Skin of body (tissue), 2 donors: ENCODE measurements around the gene LUZP2. TPM values are rescaled to one million over a fixed set of nuclear protein-coding genes. Genes with fewer than 3 reads are reported as not detected.

Experiments used
- DNase-seq: peaks from one replicate; lab custom pipeline; 2025; lab: John Stamatoyannopoulos, UW
- total RNA-seq: library from RNA; depleted of rRNA; stranded (reverse); fragments of >200 nt; gene quantifications from one replicate; pipeline ENCODE4 v1.2.3, GENCODE V29; 2014

LUZP2 gene
- total RNA-seq, 1 donor from 2014 or later = 4.6 TPM

DNA sequence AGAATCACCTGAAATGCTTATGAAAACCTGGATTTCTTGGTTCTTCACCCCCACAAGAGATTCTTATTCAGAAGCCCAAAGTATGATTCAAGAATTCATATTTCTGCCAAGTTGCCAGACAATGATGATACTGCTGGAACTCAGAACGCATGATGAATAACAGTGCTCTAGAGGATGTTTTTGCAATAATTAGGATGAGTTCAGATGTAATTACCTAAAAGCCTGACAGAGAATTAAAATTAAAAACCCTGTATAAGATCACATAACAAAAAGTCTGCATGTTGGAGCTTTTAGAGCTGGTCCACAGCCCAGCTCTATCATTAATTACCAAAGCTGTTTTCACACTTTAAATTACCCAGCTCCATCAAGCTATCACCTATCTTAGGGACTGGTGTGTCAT lies 211.8 kb downstream of the LUZP2 start:
- DNase-seq = no peak

DNA sequence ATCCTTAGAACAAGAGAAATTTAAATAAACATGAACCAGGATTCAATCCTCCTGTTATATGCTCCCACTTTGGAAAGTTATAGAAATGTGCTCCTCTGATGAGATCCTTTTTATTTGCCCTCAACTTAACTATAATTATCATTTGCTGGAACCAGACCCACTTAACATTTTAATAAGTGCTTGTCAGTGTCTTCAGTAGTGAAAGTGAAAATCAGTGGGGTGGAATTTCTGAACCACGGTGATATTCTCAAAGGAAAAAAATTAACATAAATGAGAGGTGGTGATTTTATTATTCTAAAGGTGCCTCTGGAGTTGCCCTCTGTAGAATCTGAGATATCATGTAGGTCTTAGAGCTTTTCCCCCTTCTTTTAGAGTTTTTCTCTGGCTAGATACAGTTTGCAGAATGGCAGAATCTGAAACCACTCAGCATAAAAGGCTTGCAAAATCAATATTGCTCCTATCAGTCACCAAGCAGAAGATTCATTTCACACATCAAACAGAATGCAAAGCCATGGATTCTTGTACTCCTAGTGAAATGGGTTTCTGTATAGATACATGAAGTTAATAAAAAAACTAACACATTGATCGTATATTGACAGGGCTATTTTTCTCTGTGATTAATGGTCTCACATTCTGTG lies 213.2 kb downstream of the LUZP2 start:
- DNase-seq = no peak

DNA sequence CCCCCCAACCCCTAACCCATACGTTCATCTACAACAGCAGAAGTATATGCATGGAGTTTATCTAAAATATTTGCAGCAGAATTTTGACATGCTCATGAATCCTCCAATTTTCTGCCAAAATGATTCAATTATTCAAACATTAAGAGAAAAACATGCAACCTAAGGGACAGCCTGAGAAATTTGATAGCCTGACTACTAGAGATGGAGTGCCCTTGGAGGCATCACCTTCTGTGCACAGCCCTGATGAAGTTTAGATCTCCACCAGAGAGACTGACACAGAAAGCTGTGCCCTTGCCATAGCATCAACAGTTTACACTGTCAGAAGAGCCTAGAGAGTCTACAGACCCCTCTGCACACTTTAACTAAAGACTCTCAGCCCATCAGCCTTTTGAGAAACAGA lies 217.7 kb downstream of the LUZP2 start:
- DNase-seq = no peak

DNA sequence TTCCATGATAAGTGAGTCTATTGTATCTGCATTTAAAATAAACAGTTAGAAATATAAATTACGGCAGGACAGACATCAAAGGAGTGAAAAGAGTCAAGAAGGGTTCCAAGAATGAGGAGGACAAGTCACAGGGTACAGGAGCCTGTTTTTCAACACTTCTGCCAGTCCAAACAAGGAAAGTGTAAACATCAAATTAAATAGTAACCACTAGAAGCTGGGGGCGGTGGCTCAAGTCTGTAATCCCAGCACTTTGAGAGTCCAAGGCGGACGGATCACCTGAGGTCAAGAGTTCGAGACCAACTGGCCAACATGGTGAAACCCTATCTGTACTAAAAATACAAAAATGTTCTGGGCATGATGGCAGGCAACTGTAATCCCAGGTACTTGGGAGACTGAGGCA lies 219.6 kb downstream of the LUZP2 start:
- no peak for DNase-seq

DNA sequence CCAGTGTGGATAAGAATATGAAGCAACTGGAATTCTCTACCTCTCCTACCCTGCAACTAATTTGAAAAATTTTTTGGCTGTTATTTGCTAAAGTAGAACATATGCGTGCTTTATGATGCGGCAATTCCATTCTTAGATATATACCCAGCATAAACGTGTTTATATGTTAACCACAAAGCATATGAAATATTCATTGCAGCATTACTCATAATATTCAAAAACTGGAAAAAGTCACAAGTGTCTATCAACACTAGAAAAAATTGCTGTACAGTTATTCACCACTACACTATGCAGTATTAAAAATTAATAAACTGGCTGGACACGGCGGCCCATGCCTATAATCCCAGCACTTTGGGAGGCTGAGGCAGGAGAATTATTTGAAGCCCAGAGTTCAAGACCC lies 226.4 kb downstream of the LUZP2 start:
- no peak for DNase-seq

DNA sequence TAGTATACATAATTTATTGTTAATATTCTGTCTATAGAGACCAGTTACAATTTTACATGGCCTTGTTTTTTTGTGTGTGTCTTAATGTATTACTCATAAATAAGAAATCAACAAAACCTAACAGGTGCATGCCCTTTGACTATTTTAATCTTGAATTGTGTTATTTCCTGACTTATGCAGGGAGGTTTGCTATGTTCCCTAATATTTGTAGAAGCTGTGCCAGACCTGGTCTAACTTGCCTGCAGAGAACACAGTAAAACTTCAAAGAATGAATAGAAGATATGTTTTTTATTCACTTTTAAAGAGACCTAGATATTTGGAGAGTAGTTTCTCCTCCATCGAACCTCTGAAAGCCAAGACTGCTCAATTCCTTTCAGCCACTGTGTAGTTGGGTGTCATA lies 234.7 kb downstream of the LUZP2 start:
- DNase-seq = no peak

DNA sequence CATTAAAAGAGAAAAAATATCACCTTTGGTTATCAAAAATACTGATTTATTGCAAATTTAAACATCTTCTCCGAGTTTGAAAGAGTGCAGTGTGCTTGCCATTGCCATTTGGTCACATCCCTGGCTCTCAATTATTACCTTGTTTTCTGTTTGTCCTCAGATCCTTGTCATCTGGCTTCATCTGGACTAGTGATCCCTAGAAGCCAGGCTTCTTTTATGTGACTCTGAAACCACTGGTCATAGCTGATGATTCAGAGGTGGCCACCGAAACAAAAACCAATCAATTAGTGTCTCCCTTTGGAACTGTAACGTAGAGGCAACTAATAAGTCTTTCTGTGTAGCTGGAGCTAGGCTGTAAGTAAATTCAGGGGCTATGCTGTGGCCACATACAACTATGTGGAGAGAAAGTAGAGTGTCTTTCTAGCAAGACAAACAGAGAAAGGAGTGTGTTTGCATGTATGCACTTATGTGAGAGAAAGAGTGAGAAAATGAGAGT lies 237.9 kb downstream of the LUZP2 start:
- DNase-seq = no peak

DNA sequence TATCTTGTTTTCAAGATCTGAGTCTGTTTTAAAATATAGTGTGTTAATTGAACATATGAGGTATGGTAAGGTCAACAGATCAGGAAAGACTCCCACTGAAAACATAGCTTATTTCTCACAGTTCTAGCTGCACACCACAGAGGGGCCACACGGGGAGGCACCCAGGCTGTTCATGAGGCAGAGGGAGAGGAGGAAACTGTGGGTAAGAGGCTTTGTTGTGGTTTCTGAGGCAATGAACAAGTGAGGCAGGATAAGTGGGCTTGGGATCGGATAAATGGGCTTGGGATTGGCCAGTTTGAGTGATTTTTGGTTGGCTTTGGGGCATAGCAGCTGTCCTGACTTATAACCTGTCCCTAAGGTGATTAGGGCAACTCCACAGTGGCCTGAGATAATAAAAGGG lies 242.1 kb downstream of the LUZP2 start:
- no peak for DNase-seq

DNA sequence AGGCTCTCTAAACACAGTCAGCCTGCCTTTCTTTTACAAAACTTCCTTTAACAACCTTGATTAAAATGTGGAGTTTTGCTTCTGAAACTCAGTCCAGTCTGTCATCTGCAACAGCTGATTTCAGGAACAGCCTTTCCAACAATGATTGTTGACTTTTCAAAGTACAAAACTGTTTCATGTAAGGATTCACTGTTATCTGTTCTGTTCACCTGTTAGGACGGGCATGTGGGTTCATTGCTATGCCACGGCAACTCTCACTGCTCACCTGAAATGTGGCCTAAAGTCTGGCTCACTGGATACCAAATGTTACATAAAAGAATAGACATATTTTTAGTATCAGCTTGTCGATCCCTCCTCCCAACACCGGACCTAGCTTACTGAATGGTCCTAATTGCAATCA lies 242.8 kb downstream of the LUZP2 start:
- no peak for DNase-seq

DNA sequence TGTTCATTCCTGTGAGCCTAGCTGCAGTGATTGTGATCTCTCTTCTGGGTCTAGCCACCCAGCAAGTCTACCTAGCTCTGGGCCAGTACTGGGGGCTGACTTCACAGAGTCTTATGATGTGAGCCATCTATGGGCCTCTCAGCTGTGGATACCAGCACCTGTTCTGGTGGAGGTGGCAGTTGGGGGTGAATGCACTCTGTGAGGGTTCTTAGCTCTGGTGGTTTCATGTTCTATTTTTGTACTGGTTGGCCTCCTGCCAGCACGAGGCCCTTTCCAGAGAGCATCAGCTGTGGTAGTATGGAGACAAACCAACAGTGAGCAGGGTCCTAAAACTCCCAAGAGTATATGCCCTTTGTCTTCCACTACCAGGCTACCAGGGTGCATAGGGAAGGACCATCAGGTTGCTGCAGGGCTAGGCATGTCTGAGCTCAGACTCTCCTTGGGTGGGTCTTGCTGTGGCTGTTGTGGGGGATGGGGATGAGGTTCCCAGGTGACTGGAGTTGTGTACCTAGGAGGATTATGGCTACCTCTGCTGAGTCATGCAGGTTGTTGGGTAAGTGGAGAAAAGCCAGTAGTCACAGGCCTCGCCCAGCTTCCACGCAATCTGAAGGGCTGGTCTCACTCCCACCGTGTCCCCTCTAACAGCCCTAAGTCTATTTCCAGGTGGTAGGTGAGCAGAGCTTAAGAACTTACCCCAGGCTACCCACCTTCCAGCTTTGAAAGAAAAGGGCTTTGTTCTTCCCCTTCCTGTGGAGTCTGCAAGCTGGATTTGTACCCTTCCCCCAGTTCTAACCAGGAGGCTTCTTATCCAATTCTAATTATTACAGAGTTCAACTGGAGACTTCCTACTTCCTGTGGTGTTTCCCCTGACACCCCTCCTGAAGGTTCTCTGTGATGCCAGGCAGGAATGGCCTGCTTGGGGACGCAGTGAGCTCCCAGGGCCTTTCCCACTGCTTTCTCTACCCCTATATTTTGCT lies 250.7 kb downstream of the LUZP2 start:
- DNase-seq = no peak

DNA sequence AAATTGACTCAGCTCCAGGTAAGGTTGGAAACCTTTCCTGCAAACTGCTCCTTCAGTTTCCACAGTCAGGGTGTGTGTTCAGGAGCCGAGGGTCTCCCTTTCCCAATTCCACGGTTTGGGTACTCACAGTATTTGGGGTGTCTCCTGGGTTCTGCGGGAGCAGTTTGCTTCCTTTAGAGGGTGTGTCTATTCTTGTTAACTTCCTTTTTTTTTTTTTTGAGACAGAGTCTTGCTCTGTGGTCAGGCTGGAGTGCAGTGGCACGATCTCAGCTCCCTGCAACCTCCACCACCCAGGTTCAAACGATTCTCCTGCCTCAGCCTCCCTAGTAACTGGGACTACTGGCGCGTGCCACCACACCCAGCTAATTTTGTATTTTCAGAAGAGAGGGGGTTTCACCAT lies 251.4 kb downstream of the LUZP2 start:
- no peak for DNase-seq

DNA sequence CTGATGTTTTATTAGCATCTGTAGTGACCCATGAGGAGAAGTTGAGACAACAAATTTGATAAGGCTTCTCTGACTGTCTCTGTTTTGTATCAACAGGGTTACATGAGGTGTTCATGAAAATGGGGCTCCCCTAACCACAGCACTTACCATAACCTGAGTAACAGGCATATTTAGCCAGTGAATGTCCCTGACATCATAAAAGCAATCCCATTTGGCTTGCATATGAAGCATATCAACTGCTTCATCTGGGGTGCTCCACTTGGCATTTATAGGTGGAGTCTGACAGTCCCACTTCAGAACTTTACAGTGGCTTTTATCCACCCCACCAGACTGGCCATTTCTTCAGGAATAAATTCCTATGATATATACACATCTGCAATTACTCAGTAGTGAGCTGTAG lies 257.6 kb downstream of the LUZP2 start:
- DNase-seq = no peak

DNA sequence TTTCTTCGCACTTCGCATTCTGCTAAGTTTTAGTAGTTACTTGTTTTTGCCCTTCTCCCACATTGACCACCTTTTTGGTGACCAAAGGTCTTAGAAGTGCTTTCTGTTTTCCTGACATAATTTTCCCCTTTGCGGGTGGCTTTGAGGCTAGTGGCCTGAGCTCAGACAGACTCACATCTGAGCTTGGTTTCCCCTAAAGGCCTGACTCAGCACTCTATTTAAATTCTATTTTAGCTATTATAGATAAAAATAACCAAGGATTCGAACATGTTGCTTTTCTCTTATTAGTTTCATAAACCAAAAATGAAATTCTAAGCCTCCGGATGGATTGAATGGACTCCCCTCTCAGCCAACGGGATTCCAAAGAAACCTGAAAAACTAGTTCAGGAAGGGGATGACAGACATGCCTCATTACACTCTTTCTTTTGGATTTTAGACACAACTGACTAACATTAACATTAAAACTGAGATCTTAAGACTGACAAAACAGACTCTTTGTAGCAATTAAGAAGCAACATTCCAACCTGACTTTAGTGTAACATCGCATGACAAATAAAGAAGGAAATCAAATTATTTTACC lies 258.5 kb downstream of the LUZP2 start:
- DNase-seq = no peak

DNA sequence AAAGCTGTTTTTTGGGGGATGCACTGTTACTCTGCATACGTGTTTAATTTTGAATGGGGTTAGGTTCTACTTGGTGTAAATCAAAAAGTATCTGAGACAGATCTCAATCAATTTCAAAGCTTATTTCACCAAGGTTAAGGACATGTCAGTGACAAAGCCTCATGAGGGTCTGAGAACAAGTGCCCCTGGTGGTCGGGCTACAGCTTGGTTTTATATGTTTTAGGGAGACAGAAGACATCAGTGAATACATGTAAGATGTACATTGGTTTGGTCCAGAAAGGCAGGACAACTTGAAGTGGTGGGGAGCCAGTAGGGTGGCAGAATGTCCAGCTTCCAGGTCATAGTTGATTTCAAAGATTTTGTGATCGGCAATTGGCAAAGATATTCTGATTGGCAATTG lies 262.9 kb downstream of the LUZP2 start:
- DNase-seq = no peak

DNA sequence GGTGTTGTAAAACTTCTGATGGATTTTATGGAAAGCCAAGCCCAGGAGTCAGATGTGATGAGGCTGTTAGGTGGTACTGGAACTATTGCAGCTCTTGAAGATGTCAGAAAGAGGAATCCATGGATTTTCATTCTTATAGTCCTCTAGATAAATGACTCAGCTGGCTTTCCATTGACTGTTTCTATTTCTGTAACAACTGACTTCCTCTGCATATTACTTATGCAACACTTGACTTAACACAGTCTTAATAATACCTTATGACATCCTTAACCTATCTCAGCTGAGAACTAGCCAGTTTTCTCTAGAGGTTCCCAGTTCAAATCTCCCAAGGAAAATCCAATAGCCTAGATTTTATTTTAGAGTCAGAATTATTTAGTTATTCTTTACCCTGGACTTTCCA lies 263.8 kb downstream of the LUZP2 start:
- no peak for DNase-seq

DNA sequence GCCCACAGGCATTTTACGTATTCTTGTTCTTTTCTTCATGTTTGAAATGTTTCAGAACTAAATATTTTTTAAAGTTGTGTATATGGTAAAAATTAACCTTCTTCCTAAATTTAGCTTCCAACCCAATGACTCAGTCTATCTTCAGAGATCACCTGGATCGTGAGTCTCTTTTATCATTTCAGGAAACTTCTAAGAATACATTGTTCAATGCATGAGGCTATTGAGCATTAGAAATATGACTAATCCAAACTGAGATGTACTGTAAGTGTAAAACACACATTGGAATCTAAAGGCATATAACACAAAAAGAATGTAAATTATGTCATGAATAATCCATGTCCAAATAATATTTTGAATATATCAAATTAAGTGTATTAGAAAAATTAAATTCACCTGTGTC lies 265.2 kb downstream of the LUZP2 start:
- DNase-seq = no peak

DNA sequence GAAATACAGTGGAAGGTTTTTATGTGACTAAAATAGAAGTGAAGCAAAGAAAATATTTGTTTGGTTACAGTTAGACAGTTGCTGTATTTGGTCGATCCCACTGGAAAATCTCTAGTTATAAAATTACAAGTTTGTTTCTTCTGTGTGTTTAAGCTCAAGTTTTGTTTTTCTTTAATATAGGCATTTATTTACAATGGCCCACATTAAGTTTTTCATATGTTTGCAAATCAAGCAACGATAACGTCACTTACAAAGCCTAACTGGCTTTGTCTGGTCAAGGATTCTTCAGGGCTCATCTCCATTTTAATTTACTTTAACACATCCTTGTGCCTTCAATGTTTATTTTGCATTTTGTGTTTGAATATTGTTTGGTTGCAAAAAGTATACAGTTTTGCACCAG lies 270.6 kb downstream of the LUZP2 start:
- no peak for DNase-seq

DNA sequence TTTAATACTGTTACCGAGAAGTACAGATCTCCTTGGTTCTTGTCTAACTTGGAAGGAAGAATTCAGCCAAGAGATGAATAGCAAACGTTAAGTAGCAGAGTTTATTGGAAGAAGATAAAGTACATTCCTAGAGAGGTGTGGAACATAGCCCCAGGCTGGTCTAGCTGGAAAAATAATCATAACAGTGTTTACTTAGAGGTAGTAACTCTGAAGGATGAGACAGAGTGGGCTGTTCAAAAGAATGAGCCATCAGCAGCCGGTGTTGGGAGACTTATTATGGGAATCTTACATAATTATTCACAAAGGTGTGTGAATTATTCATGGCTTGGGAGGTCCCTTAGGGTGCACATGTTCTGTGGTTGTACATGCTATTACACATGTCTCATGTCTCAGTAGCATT lies 276.5 kb downstream of the LUZP2 start:
- no peak for DNase-seq

DNA sequence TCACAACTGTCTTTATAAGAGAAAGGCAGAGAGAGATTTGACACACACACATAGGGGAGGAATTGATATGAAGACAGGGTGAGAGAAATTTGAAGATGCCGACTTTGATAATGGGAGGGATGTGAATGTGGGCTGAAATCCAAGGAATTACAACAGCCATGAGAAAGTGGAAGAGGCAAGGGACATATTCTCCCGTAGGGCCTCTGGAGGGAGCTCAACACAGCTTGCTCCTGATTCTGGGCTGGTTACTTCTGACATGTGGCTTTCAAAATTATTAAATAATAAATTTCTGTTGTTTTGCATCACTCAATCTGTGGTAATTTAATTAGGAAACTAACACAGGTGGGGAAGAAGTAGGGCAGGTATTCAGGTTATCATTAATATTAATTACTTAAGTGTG lies 282.9 kb downstream of the LUZP2 start:
- DNase-seq = no peak

DNA sequence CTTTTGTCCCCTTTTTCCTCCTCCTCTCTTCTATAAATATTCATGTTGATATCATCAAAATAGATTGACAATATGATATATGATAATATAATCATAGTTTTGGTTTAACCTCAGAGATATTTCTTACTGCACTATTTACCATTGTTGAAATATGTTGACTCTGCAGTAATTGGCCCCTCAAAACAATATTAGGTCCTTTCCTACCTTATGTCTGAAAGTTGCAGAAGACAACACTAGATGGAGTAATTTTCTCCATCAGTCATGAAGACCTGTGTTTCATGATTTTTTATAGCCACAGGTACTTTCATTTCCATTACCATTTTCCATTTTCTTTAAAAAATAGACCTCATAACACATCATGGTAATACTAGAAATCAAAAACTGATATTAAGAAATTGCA lies 284.4 kb downstream of the LUZP2 start:
- no peak for DNase-seq

DNA sequence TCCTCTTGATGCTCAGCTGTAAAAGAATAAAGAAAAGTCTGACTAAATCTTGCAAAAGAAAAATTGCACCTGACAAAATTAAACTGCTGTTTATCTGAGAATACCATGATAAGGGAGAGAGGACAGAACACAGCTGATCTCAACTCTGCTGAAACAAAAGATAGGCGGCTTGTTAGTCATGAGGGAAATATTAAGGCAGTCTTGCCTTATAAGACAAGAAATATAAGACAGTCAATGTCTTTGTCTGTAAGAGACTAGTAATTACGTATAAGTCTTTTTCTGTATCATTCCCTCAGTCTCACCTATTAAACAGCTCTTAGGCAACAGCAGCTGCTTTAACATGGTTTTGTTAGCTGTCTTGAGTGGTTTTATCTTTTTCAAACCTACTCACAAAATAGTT lies 296.6 kb downstream of the LUZP2 start:
- no peak for DNase-seq

DNA sequence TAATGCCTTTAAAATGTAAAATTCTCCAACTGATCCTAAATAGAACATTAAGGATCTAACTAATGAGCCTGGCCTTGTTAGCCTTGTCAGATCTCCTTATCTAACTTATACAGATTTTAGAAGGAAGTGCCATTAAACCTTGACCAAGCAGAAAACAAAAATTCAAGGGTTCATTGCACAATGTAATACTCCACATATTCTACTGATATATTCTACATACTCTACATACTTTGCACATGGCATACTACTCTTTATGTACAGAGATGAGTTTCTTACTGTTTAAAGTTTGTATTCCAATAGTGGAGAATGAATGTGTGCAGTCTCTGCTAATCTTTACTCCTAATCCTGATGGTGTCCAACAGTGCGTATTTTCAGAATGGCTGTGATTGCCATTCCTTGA lies 297.2 kb downstream of the LUZP2 start:
- no peak for DNase-seq

DNA sequence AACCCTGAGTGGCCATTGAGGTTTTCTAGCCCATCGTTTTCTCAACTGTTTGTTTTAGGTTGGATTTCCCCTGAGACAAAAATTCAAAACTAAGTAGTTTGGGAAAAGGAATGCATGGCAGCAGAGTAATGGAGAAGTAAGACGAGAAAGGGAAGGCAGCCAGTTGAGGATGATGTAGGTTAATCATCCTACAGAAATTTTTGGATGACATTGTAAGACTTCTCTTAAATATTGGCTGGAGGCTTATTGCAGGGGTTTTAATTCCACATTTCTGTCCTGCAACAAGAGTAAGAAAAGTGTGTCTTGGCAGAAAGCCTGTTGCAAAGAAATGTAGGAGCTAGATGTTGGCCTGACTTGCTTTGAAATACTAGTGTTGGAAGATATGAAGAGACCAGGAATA lies 308.8 kb downstream of the LUZP2 start:
- DNase-seq = no peak
